Neural progenitor cell (in vitro differentiated cells): Measurements from ENCODE around the gene P2RX6.

Experiments used
- EZH2 ChIP-seq: fragments of 200-600 bp; sonication (generic); IDR thresholded peaks from 2 replicates; pipeline ENCODE4 v1.6.1; 2017; ENCODE audit warnings: antibody characterized with exemption, mild to moderate bottlenecking, moderate library complexity
- TF ChIP-seq, protein P1 (sequence below): fragments of 200-600 bp; sonication (generic); IDR thresholded peaks from 2 replicates; pipeline ENCODE4 v1.5.1; 2017; ENCODE audit warnings: antibody characterized with exemption, mild to moderate bottlenecking

DNA sequence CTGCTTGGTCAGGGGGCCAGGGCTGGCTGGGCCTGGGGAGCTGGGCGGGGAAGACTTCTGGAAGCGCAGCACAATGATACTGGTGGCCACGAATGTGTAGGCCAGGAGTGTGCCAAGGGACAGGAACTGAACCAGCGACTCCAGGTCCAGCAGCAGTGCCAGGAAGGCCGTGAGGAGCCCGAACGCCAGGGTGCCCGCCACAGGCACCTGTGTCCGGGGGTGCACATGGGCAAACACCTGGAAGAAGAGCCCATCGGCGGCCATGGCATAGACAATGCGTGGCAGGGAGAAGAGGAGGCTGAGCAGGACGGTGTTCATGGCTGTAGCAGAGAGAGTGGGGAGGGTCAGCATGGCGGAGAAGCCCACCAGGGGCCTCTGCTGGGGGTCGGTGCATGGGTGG, 15.1 kb downstream of the P2RX6 start:
- TF ChIP-seq, protein P1, sequence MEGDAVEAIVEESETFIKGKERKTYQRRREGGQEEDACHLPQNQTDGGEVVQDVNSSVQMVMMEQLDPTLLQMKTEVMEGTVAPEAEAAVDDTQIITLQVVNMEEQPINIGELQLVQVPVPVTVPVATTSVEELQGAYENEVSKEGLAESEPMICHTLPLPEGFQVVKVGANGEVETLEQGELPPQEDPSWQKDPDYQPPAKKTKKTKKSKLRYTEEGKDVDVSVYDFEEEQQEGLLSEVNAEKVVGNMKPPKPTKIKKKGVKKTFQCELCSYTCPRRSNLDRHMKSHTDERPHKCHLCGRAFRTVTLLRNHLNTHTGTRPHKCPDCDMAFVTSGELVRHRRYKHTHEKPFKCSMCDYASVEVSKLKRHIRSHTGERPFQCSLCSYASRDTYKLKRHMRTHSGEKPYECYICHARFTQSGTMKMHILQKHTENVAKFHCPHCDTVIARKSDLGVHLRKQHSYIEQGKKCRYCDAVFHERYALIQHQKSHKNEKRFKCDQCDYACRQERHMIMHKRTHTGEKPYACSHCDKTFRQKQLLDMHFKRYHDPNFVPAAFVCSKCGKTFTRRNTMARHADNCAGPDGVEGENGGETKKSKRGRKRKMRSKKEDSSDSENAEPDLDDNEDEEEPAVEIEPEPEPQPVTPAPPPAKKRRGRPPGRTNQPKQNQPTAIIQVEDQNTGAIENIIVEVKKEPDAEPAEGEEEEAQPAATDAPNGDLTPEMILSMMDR: no peak
- no peak for TF ChIP-seq EZH2
